ENCODE results near the gene TXK. TPM values are rescaled to one million over a fixed set of nuclear protein-coding genes. Genes with fewer than 3 reads are reported as not detected.
"Not testable (repeated sequence)": the region's sequence is repeated elsewhere in the genome, so short reads cannot be mapped to it uniquely, and the experiment has no call there.

Gene TXK
- 1.4 TPM for total RNA-seq

- no peak for ATAC-seq
Observed at GRCh38 chr4:48134081-48134480, at the start of gene TXK. Gene TXK (minus strand): TSS chr4:48134250. CDS start chr4:48134170, 80 bp downstream.

GRCh38 chr4:48180234-48180633, 46.2 kb upstream of the TXK start:
- ATAC-seq: no peak

GRCh38 chr4:48178931-48179330, 44.9 kb upstream of the TXK start:
- peak; percentile 81 for ATAC-seq

GRCh38 chr4:48175806-48176205, 41.8 kb upstream of the TXK start:
- ATAC-seq: no peak

- ATAC-seq: no peak
Observed at GRCh38 chr4:48175328-48175727, 41.3 kb upstream of the TXK start.

GRCh38 chr4:48173056-48173991, 39.3 kb upstream of the TXK start:
- ATAC-seq: peak; percentile 67

DNA sequence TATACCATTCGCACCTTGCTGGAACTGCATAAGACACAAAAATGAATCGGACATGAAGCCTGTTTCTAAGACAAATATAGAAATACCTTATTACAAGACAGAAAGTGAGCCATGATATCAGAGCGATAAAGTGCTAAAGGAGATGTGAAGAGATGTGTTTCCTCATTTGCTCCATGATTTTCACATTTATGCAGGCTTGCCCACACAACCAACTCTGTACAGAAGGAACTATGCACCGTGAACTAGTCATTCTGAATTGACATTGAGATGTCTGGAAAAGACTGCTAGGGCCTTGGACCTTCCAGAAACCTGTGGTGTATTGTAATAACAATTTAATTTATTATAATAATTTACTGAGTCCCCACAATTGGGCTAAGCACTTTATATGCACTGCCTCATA, 38.6 kb upstream of the TXK start:
- ATAC-seq: no peak

GRCh38 chr4:48169636-48170035, 35.6 kb upstream of the TXK start:
- ATAC-seq: no peak

DNA sequence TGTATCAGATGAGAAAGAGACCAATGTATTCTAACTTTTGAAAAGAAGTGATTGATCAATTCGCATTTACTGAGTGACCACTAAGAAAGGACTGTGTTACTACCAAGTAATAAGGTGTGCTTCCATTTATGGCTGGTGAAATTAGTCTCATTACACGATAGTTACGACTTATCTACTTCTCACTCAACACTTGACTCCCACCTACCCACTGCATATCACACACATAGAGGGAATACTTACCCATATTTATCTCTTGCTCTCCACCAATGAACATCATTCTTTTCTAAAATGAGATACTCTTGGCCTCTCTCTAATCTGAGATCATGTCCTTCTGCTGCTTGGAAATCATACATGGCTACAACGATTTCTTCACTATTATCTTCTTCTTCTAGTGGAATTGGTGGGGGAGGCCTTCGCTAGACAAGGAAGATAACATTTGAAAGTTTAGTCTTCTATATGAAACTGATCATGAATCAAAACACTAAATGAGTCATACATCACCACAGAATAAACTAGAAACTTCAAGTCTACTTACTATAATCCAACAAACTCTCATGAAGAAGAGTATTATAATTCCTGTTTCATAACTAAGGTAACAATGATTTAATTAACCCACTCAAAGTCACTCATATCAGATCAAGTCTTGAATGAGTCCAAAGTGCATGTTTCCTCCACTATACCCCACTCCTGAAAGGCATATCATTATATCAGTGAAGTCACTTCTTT, 33.7 kb upstream of the TXK start:
- no peak for ATAC-seq

GRCh38 chr4:48164561-48164960, 30.5 kb upstream of the TXK start:
- not testable (repeated sequence) for ATAC-seq

GRCh38 chr4:48163746-48164145, 29.7 kb upstream of the TXK start:
- ATAC-seq: no peak

DNA sequence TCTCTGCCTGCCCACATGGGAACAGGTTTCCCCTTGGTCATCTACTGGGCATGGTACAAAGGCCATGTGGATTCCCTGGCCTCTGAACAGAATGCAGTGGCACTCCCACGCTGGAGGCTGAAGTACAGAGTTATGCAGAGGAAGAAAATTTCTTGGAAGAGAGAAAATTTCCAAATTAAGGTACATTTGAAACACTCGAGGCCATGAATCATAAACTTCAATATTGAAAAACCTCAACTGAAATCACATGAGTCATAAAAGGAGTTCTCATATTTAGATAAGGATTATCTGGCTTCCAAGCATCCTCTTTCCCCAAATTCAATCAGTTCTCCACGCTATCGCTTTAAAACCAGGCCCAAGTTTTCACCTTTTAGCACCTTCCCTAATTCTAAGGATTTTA, 28.1 kb upstream of the TXK start:
- ATAC-seq: no peak

DNA sequence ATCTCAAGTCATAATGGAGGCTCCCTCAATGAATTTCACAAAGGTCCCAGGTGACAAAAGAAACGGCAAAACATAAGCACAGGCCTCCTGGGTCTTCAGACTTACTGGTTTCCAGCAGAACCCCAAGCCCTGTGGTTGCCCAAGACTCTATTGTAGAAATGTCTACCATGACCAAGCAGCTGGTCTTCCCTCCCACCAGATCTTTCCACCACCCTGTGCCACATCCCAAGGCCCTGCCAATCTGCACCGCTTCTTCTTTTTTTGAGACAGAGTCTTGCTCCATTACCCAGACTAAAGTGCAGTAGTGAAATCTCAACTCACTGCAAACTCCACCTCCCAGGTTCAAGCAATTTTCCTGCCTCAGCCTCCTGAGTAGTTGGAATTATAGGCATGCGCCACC, 23.2 kb upstream of the TXK start:
- no peak for ATAC-seq

- no peak for ATAC-seq
Observed at GRCh38 chr4:48156423-48156822, 22.4 kb upstream of the TXK start.

DNA sequence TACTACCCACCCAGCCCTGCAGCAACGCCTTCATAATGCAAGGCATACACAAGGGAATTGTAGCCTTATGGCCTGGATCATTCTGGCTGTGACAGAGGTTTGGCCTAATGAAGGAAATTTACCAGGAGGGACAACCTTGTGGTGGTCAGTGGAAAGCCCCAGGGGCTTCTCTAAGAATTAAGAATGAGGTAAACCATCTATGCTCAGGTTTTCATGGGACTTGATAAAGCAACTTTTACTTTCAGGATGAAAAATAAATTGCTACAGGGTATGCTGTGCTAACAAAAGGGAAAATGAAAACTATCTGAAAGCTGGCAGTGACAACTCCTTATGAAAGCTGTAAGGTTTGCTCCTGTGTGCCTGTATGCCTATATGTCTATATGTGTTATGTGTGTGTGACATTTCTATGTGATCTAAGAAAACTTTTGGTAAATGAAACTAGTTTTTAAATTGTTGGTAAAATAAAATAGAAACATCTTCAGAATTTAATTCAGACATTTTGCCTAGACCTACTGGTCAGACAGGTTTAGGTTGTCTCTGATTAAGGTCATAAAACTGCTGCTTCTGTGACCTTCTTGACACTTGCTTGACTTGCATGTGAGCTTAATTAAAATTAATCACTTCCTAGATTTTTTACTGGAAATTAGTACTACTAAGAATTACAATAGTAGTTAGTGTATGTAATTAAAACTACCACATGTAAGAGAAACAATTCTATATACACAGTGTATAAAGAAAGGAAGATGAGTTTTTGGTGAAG, 19.9 kb upstream of the TXK start:
- no peak for ATAC-seq

DNA sequence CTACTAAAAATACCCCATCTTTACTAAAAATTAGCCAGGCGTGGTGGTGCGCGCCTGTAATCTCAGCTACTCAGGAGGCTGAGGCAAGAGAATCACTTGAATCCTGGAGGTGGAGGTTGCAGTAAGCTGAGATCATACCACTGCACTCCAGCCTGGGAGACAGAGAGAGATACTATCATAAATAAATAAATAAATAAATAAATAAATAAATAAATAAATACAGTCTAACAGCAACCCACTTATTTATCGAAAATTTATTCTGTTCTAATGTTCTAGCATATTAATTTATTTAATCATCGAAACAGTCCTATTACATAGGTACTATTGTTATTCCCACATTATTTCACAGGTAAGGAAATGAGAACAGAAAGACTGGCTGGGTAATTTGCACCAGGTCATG, 18.2 kb upstream of the TXK start:
- no peak for ATAC-seq

DNA sequence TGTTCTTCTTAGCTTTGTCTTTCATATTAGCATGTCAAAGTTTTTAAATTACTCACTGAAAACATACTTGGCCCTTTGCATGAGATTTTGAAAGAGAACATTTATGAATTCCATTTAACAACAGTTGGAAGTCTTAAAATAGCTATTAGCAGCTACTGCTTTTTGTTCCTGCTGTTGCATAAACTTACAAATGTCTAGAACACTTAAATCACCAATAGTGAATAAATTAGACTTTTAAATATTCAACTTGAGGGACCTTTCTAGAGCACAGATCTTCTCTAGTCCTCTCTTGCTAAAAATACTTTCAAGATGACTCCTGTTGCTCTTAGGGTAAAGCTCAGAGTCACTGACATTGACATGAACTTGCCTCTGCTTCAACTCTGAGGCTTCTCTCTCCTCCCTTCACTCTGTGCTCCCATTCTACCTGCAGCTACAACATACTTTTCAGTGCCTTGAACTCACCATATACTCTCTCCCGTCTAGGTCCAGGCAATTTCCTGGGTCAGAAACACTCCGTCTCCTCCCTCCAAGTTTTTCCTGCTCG, 15.8 kb upstream of the TXK start:
- no peak for ATAC-seq

DNA sequence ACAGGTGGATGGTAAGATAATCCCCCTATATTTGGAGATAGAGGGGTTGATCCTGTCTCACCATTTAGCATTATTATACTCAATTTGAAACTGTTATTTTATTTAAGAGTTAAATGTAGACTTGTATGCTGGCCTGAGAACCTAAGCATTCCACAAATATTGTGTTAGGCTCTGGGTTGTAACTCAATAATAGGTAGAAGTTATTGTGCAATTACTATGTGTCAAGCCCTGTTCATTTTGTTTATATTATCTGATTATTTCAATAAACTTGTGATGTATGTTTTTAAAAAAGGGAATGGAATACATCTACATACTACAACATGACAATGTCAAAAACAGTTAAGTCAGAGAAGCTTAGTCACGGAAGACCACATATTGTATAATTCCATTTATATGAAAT, 13.6 kb upstream of the TXK start:
- no peak for ATAC-seq

GRCh38 chr4:48141048-48141447, 7.0 kb upstream of the TXK start:
- ATAC-seq: peak; percentile 71

- ATAC-seq: no peak
Observed at GRCh38 chr4:48139691-48140090, 5.6 kb upstream of the TXK start.

DNA sequence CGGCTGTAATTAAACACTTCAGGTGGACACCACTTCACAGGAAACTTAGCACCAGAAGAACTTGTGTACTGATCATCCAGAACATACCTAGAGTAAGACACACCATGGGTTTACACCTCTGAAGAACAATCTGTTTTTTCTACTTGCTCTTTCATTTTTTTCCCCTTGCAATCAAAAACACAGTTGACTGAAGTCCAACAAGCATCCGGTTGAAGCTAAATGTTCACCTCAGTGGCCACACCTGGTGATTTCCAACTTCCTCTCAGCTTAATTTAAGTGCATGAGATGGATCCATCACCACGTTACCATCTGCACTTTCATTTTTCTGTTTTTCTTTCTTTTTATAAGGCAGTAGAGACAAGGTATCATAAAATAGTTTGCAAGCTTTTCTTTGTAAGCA, 4.9 kb upstream of the TXK start:
- ATAC-seq: no peak

DNA sequence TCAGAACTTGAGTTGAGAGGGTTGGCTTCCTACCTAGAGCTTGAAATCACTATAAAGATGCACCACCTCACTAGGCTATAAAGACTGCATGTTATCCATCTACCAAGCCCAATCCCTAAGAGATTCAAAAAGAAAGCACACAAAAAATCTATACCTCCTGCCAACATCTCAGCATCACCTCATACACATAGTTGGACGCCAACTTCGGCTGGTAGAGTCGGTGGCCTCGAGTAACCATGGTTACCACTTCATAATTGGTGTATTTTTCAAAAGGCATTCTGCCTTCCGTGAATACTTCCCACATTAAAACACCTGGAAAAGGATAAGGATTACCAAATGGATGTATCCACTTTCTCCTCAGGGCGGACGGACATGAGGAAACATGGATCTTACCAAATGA, 4.5 kb upstream of the TXK start:
- ATAC-seq: no peak

GRCh38 chr4:48137846-48138245, 3.8 kb upstream of the TXK start:
- no peak for ATAC-seq

Measured in esophagus mucosa (tissue), 1 donor.